Measurements from ENCODE around the gene PHACTR1.

- TF ChIP-seq NFIC (IDR thresholded peaks at IDR 0.05) (no peak), TAF1 (IDR thresholded peaks at IDR 0.05; ENCODE audit: low read depth) (no peak), CEBPB (IDR thresholded peaks at IDR 0.05) (no peak), RAD21 (IDR thresholded peaks at IDR 0.05; ENCODE audit: low read depth) (no peak), FOXM1 (IDR thresholded peaks at IDR 0.05; ENCODE audit: borderline replicate concordance, low read depth) (no peak), YY1 (IDR thresholded peaks at IDR 0.05; ENCODE audit: low read depth) (no peak), EP300 (IDR thresholded peaks at IDR 0.05; ENCODE audit: borderline replicate concordance) (no peak), MAX (IDR thresholded peaks at IDR 0.05) (no peak), EGR1 (IDR thresholded peaks at IDR 0.05) (no peak)
- TF ChIP-seq, protein P1, sequence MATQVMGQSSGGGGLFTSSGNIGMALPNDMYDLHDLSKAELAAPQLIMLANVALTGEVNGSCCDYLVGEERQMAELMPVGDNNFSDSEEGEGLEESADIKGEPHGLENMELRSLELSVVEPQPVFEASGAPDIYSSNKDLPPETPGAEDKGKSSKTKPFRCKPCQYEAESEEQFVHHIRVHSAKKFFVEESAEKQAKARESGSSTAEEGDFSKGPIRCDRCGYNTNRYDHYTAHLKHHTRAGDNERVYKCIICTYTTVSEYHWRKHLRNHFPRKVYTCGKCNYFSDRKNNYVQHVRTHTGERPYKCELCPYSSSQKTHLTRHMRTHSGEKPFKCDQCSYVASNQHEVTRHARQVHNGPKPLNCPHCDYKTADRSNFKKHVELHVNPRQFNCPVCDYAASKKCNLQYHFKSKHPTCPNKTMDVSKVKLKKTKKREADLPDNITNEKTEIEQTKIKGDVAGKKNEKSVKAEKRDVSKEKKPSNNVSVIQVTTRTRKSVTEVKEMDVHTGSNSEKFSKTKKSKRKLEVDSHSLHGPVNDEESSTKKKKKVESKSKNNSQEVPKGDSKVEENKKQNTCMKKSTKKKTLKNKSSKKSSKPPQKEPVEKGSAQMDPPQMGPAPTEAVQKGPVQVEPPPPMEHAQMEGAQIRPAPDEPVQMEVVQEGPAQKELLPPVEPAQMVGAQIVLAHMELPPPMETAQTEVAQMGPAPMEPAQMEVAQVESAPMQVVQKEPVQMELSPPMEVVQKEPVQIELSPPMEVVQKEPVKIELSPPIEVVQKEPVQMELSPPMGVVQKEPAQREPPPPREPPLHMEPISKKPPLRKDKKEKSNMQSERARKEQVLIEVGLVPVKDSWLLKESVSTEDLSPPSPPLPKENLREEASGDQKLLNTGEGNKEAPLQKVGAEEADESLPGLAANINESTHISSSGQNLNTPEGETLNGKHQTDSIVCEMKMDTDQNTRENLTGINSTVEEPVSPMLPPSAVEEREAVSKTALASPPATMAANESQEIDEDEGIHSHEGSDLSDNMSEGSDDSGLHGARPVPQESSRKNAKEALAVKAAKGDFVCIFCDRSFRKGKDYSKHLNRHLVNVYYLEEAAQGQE (IDR thresholded peaks at IDR 0.05; ENCODE audit: low read depth), result no peak
Measured at GRCh38 chr6:12899046-12899833, 182.7 kb downstream of the PHACTR1 start.

Measured in Ishikawa (cell line).